GM13977 (cell line): ENCODE data around the gene AK2.

Experiments
- DNase-seq: peaks from one replicate; pipeline ENCODE4 v3.0.0; 2012; ENCODE audit warnings: low spot score
- in situ Hi-C: fragments of 300-500 bp; cut with MboI; formaldehyde crosslinking; loops from one replicate; pipeline ENCODE4 v1.12.0; 2022; ENCODE audit warnings: low sequenced_read_pairs, low pct_unique_long_range_greater_than_20kb, mixed read lengths, inconsistent platforms; ENCODE audit not compliant: unreplicated experiment
- TF ChIP-seq, protein P1 (sequence below): IDR thresholded peaks from 2 replicates; pipeline ENCODE4 v1.5.1; 2012; ENCODE audit warnings: mild to moderate bottlenecking, control low read depth; ENCODE audit not compliant: insufficient read depth; ENCODE audit errors: extremely low read depth, missing control alignments

AK2 gene

DNA sequence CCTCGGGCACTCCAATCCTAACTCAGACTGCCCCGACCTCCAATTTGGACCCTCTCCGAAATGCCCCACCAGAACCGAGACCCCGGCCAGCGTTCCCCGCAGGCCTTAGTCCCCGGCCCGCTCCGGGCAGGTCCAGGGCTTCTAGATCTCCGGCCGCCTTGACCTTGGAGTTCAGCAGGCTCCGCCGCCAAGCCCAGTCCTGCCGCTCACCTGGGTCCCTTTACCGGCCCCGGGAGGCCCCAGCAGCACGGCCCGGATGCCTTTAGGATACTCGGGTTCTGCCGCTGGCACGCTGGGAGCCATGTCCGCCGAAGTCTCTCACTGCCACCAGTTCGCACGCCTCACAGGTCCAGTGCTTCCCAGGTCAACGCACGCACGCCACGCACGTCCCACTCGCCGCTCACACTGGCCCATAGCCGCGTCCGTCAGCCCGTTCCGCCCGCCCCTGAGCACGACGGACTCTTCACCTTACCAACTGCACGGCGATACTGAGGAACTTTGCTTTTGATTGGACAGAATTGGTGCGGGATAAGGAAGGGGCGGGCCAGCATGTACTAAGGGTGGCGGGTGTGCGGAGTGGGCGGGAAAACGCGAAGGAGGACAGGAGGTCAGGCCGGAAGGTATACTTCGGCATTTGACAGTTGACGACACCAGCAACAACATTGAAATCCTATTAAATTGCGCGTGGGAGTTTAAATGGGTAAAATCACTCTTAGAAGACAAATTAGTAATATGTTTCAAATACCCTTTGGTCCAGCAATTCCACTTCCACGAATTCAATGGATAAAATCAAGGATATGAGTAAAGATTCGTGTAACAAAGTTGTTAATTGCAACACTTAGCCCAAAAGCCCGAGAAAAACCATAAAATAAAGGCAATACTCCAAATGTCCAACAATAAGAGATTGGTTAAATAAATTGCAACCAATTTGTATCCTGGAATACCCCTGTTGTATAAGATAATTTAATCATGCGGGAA, at the start of gene AK2:
Gene AK2, minus strand, starts transcription at position 358 of the 978 bp plus-strand sequence. Its CDS starts 55 bp downstream, at position 303.
- in situ Hi-C loops: no loop called here
- TF ChIP-seq, protein P1, sequence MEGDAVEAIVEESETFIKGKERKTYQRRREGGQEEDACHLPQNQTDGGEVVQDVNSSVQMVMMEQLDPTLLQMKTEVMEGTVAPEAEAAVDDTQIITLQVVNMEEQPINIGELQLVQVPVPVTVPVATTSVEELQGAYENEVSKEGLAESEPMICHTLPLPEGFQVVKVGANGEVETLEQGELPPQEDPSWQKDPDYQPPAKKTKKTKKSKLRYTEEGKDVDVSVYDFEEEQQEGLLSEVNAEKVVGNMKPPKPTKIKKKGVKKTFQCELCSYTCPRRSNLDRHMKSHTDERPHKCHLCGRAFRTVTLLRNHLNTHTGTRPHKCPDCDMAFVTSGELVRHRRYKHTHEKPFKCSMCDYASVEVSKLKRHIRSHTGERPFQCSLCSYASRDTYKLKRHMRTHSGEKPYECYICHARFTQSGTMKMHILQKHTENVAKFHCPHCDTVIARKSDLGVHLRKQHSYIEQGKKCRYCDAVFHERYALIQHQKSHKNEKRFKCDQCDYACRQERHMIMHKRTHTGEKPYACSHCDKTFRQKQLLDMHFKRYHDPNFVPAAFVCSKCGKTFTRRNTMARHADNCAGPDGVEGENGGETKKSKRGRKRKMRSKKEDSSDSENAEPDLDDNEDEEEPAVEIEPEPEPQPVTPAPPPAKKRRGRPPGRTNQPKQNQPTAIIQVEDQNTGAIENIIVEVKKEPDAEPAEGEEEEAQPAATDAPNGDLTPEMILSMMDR: no peak
- DNase-seq: peak; percentile 96

DNA sequence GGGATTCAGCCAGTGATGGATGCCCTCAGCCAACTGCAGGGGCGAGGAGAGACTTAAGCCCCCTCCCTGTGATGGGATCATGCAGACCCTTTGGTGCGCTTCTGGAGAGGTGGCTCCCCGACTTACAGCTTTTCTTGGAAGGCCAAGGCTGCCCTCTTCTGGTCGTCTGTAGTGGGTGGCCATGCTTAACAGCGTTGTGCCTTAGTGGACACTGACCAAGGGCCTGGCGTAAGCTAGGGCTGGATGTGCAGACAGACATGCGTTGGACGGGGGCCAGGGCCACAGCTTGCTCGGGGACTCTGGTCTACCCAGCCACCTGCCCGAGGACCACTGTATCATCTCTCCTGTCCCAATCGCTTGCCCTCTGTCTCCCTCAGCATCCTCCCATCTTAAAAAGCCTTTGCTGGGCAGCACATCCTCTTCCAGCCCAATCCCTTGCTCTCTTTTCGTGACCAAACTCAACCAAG, 49.7 kb upstream of the AK2 start:
- in situ Hi-C loops: no loop called here
- TF ChIP-seq, protein P1: peak; percentile 85
- DNase-seq: peak; percentile 55

DNA sequence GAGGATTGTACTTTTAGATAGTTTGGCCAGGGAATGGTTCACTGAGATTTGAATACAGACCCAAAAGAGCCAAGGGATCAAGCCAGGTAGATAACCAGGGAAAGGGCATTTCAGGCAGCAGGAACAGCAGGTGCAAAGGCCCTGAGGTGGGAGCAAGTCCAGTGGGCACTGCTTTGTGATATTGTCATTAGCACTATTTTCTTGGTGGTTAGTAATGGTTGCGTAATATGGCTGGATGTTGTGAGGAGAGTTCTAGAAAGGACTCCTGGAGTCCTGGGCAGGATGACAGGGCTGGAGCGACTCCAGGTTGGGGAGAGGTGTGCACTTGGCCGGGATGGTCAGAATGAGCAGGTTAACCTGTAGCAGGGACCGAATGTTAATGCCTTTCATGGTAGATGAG, 48.6 kb upstream of the AK2 start:
- in situ Hi-C loops: no loop called here
- no peak for DNase-seq
- TF ChIP-seq, protein P1: no peak

DNA sequence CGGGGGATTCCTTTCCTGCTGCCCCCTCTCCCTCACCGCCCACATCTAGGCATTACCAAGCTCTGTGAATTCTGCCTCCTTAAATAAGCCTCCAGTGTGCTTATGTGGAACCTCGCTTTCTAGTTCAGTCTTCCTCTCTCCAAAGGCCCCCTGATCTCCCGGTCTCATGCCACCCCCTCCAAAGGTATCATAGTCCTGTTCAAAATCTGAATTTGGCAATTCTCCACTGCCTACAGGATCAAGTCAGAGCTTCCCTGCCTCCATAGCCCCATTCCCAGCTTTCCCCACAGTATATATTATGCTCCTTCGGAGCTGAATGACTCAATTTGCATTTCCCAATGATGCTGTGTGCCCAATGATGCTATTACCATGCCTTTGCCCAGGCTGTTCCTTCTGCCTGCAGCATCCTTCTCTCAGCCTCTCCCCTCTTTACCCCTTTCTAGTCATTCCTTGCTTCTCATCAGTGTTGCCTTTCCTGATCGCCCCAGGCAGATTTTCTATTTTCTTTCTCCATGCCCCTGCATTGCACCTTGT, 46.0 kb upstream of the AK2 start:
- in situ Hi-C loops: no loop called here
- TF ChIP-seq, protein P1: no peak
- DNase-seq: no peak

DNA sequence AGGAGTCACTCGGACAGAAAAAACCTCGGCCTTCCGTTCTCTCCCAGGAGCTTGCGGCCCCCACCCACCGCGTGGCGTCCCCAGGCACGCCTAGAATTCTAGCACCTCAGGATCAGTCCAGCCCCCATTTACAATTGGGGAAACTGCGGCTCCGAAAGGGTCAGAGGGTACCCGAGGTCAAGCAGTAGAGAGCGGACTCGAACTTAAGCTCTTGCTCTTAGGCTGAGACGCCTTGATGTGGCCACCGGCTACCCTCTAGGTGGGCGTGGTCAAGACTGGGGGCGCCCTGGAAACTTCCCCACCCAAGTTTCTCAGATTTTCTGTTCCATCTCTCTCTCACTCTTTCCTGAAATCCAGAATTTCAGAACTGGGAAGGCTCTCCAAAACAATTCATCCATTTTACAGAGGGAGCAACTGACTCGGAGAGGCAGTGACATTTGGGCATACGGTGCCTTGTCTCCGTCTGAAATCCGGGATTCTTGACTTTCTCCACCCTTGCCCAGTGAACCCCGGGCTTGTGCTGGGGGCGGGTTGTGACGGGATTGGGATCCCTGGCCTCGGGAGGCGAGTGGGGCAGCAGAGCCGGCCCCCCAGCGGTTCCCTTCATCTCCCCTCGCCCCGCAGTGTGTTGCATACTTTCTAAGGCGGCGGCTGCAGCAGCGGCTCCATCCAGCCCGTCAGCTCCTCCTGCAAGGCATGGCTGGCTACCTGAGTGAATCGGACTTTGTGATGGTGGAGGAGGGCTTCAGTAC, 45.0 kb upstream of the AK2 start:
- in situ Hi-C loops: no loop called here
- TF ChIP-seq, protein P1: no peak
- DNase-seq: no peak

DNA sequence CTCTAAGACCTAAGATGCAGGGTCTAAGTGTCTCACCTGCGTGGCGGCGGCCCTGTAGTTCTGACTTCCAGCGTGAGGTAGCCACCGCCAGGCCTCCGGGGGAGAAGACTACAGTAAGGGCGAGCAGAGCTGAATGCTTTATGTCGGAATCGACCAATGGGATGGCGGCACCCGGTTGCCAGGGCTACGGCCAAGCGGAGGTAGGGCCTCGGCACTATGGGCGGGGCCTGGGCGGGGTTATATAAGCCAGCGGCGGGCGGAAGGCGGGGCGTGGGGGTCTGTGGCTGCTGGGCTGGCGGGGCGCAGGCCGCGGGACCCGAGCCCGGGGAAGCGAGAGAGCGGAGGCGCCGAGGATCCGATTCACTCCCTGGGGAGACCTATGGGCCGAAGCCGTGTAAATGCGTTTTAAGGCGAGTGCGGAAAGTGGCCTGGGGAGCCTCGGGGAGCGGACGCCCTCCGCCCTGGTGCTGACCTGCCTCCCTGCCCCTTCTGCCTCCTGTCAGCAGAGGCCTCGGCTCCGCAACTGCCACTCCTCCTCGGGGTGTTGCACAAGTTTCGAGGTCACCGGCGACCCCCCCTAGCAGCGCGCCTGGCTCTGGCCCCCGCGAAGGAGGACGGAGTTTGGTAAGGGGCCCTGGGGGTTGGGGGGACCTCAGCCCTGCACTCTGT, 44.3 kb upstream of the AK2 start, which contains the start of gene AZIN2:
Gene AZIN2, plus strand, starts transcription at position 269 of the 669 bp plus-strand sequence. CDS start 1,097 bp downstream, outside the sequence.
- in situ Hi-C loops: no loop called here
- DNase-seq: peak; percentile 96
- TF ChIP-seq, protein P1: no peak
